ENCODE data around the gene HEG1.

DNA sequence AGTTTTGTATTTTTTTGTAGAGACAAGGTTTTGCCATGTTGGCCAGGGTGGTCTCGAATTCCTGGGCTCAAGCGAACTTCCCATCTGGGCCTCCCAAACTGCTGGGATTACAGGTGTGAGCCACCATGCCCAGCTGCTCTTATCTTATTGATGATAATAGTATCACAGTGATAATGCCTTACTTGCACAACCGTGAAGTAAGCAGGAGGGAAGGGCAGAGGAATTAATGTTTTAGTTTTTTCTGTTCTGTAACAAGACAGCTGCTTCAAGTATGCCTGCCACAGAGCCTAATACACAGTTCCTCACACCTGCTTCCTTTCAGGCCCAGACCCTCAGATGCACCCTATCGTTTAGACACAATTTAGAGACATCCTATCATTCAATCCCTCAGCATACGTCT, 95.1 kb downstream of the HEG1 start:
- TF ChIP-seq, protein P1, sequence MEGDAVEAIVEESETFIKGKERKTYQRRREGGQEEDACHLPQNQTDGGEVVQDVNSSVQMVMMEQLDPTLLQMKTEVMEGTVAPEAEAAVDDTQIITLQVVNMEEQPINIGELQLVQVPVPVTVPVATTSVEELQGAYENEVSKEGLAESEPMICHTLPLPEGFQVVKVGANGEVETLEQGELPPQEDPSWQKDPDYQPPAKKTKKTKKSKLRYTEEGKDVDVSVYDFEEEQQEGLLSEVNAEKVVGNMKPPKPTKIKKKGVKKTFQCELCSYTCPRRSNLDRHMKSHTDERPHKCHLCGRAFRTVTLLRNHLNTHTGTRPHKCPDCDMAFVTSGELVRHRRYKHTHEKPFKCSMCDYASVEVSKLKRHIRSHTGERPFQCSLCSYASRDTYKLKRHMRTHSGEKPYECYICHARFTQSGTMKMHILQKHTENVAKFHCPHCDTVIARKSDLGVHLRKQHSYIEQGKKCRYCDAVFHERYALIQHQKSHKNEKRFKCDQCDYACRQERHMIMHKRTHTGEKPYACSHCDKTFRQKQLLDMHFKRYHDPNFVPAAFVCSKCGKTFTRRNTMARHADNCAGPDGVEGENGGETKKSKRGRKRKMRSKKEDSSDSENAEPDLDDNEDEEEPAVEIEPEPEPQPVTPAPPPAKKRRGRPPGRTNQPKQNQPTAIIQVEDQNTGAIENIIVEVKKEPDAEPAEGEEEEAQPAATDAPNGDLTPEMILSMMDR (conservative IDR thresholded peaks at IDR 0.05): no peak
- no peak for TF ChIP-seq ZFX (IDR thresholded peaks at IDR 0.05)

Data from C4-2B (cell line).